Epidermal melanocyte (primary cell): ENCODE data around the gene CYP3A7.
A peak's percentile ranks its signal among the peaks of the same experiment; 100 is the strongest.
"Not testable (repeated sequence)": the region's sequence is repeated elsewhere in the genome, so short reads cannot be mapped to it uniquely, and the experiment has no call there.

Source experiments
- DNase-seq: peaks from one replicate; pipeline ENCODE4 v3.0.0; 2011; ENCODE audit warnings: low spot score; ENCODE audit not compliant: insufficient read length

Gene CYP3A7

DNA sequence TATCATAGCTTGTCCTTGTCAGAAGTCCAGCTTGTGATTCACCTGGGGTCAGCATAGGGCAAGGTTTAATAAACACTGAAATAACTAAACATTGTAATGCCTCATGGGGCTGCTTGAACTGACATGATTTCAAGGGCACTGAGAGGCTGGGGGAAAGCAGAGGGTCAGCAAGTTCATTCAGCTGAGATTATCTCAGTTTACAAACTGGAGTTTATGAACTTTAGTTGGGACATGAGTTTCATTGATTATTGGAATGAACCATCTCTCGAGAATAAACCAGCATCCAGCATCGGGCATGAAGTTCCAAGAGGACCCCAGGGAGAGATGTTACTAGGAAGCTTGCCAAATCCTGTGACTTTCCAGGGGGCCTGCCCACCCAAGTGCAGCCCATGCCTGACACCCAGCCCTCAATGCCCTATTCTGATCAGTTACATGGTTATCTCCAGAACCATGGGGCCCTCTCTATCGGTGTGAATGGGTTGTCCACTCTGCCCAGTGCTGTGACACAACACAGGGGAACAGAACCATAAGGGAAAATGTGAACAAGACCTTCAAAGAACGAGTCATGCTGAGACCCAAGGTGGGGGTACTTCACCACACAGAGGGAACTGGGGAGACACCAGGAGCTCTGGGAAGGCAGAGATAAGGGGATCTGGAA, 7.9 kb upstream of the CYP3A7 start:
- DNase-seq: no peak

DNA sequence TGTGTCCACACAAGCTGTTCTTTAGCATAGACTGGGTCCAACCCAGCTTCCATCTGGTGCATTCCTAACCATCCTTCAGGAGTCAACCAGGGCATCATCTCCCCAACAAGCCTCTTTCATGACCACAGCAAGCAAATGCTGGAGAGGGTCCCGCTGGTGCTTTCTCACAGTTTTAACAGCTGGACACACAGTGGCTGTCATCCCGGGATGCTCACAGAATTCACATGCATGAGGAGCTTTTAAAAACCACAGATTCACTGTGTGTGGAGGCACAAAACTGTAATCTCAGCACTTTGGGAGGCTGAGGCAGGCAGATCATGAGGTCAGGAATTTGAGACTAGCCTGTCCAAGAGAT, 6.4 kb upstream of the CYP3A7 start:
- DNase-seq: no peak

DNA sequence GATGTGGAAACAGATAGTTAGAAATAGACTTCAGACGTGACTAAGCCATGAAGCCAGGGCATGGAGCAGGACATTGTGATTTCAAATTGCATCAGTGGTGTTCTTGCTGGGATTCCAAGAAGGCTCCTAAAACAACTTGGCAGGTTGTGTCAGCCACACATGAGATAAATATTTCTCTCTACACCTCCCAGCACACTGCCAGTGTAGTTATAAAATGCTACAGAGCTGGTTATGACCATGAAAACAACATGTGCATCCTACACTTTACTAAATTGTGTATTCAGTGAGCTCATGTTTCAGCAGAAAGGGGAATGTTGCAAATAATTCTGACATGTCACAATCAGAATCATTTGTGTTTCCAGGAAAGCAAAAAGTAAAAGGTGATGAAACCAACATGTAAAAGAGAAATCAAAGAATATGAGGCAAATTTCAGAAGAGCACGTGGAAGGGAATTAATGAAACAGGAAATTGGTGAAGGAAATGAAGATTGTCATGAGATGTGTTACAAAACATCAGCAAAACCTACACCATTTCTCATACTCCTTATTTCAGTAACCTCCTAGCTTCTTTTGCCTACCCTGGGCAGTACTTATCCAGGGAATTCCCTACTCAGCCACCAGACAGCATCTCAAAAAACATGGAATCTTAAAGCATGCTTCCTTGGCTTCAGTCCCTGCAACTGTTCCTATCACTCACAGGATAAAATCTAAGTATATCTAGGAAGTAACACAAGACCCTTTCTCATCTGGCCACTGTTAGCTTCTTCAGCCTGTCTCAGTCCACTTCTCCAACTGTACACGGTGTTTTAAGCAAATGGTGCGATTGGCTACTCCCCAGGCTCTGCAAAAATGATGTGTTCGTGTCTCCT, 5.8 kb upstream of the CYP3A7 start:
- DNase-seq: no peak

DNA sequence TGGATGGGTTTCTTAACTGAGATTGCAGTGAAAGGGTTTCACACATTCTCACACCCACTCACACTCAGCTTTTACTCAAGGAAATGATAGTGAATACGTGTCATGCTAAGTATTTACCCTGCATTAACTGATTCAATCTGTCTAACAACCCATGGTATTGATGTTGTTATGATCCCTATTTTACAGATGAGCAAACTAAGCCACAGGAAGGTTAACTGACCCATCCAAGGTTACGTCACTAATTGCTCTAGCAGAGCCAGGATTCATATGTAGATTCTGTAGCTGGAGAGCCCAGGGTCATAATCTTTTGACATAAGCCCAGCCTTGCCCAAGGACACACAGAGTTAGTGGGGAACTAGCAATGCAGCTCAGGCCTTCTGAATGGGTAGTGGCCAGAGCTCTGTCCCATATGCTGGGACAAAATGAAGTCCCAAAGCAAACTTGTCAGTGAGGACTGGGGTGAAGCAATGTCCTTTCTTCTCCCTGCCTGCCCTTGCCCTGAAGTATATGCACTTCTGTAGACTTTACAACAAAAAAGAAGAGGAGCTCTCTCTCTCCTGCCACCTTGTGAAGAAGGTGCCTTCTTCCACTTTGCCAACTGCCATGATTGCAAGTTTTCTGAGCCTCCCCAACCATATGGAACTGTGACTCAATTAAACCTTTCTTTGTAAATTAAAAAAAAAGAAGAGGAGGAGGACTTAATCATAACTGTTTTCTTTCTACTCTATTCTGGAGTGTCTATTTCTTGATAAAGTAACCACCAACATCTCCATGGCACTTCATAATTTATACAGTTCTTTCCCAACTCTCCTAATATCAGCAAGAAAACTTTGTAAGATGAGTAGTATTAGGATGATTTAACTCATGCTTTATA, 4.9 kb upstream of the CYP3A7 start:
- DNase-seq: no peak

DNA sequence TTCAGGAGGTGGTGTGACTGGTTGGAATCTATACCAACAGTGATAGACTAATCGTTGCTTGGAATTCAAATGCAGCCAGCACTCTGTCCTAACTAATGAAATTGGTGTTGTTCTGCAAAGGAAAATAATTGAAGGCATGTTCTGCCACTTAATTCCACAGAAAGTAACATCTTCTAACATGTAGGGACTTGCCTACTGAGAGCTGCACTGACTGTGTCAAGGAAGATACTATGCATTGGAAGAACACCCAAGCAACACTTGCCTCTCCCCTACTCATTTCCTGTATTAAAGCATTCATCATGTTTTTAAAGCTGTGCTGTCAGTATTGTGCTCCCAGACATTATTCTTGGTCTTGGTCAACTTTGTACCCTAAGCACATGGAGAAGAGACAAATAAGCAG, 2.7 kb upstream of the CYP3A7 start:
- no peak for DNase-seq

DNA sequence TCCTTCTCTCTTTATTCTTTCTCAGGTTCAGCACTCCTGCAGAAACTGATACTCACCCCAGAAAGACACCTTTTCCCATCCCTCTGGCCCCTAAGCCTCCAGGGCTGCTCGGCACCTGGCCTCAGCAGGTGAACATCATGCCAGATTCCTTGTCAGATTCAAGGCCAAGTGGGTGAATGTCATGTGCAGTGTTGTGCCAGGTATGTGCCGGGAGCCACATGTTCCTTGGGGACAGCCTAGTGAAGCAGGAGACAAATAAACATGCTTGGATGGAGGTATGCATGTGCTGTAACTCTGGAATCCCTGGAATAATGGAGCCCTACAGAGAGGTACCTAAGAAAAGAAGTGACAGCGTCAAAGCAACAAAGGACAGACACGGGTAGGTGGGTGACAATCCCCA, 1.7 kb upstream of the CYP3A7 start:
- DNase-seq: not testable (repeated sequence)

DNA sequence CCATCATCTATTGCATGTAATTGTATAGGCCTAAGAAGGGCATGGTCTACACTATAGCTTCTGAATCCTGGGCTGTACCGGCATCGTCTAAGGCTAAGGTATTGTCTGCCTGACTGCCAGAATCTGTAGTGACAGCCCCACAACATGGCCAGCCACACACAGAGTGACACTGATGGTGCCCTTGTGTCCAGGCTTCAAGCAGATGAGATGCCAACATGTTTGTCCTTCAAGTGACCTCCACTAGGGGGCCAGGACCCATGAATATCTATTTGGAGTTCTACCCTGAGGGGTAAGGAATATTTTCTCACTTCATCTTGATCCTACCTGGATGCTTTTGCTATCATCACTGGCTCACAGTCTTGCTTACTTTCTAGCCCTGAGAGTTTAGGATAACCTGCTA, 1.5 kb downstream of the CYP3A7 start:
- DNase-seq: no peak

DNA sequence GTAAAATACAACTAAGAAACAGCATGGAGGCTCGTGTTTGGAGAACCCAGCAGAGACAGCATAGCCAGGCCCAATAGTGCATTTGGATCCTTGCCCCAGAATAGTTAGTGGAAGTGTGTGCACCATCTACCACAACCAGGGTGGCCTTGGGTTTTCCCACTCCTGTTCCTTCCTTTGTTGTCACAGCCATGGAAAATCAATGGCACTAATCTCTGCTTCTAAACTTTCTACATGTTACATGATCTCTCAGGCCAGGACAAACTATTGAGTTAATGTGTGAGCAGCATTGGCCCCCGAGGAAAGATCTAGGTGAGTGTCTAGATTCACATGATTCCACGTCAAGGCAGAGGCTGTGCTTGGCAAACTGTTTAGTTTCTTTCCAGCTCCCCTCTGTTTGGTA, 2.0 kb downstream of the CYP3A7 start:
- no peak for DNase-seq

DNA sequence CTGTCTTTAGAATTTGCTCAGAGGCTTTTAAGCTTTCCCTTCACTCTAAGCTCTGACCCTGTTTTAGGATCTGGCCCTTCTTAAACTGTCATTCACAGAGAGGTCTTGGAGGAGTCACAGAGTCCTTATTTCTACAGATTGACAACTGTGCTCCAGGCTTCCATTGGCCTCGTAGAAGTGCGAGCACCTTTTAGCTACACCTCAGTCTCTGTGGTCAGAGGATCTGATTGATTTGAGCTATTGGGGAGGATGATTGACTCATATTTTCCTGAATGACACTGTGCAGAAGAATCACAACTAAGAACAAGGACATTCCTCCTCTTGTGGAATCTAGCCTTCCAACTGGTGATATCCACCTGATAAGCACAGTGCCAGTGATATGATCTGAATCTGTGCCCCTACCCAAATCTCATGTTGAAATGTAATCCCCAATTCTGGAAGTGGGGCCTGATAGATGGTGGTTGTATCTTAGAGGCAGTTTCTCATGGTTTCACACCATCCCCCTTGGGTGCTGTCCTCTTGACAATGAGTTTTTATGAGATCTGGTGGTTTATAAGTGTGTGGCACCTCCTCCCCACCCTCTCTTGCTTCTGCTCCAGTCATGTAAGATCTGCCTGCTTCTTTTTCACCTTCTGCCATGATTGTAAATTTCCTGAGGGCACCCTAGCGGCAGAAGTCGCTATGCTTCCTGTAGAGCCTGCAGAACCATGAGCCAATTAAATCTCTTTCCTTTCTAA, 3.2 kb downstream of the CYP3A7 start:
- no peak for DNase-seq

DNA sequence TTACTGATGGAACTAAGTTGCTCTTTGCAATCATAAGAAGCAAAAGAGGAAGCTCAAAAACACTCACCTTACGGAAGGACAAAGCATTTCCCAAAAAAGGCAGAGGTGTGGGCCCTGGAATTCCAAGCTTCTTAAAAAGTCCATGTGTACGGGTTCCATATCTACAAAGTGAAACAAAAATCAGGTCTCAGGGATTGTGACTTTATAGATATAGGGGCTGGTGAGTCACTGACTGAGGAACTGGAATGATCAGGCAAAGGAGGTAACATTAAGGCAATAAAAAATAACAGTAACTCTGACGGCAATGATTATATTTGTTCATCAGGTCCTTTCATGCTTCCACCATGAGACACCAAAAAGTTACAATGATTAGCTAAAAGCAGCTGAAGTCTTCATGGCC, 4.0 kb downstream of the CYP3A7 start:
- no peak for DNase-seq

DNA sequence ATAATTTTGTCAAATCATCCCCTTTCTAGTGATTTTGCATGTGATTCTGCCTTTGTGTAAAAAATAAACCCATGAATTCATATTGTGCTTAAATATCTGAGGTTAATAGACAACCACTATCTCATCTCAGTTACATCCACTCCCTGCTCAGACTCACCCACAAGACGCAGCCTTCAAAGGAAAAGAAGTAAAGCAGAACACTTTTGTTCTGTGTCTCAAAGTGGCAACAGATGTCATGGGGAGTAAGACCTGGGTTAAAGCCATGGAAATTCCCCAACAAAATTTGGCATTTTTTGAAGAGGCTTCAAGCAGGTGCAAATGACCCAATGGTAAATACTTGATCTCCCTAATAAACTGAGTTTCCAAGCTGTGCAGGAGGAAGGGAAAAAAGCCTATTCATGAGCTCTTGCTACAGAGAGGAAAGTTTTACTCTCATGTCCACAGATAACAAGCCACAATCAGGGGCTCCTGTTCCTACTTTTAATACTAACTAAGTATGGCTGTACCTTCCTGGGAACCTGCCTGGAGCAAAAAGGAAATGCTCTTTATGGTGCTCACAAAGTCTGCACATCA, 4.7 kb downstream of the CYP3A7 start:
- no peak for DNase-seq

DNA sequence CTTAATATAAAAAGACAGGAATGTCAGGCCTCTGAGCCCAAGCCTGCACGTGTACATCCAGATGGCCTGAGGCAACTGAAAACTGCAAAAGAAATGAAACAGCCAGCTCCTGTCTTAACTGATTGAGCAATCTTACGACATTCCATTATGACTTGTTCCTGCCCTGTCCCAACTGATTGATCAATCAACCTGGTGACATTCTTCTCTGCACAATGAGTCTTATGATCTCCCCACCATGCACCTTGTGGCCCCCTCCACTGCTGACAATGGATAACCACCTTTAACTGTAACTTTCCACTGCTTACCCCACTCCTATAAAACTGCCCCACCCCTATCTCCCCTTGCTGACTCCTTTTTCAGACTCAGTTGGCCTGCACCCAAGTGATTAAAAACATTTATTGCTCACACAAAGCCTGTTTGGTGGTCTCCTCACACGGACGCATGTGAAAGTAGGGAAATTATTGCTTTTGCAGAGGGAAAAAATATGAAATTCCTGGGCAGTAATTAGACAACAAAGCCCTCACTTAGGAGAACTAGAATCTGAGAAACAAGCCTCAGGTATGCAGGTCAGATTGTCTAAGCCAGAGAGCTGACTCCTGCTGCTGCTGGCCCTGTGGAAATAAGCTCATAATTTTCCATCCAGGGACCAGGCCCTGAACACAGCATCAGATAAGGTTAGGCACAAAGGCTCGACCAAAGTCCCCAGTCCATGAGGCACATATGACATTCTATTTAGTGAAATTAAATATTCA, 5.3 kb downstream of the CYP3A7 start:
- peak; percentile 26 for DNase-seq

DNA sequence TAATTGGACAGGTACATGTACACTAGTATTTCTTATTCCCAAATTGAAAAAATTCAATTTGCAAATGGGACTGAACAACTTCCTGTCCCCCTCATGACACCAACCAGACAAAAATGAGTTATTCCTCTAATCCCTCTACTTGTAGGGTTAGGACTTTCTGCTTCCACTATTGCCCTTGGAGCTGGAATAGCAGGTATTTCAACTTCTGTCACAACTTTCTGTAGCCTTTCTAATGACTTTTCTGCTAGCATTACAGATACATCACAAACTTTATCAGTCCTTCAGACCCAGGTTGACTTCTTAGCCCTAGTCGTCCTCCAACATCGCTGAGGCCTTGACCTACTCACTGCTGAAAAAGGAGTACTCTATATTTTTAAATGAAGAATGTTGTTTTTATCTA, 6.4 kb downstream of the CYP3A7 start:
- DNase-seq: no peak

DNA sequence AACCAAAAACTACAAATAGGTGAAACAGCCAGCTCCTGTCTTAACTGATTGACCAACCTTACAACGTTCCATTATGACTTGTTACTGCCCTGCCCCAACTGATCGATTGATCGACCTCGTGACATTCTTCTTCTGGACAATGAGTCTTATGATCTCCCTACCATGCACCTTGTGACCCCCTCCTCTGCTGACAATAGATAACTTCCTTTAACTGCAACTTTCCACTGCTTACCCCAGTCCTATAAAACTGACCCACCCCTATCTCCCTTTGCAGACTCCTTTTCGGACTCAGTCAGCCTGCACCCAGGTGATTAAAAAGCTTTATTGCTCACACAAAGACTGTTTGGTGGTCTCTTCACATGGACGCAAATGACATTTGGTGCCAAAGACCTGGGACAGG, 11.8 kb downstream of the CYP3A7 start:
- DNase-seq: not testable (repeated sequence)

DNA sequence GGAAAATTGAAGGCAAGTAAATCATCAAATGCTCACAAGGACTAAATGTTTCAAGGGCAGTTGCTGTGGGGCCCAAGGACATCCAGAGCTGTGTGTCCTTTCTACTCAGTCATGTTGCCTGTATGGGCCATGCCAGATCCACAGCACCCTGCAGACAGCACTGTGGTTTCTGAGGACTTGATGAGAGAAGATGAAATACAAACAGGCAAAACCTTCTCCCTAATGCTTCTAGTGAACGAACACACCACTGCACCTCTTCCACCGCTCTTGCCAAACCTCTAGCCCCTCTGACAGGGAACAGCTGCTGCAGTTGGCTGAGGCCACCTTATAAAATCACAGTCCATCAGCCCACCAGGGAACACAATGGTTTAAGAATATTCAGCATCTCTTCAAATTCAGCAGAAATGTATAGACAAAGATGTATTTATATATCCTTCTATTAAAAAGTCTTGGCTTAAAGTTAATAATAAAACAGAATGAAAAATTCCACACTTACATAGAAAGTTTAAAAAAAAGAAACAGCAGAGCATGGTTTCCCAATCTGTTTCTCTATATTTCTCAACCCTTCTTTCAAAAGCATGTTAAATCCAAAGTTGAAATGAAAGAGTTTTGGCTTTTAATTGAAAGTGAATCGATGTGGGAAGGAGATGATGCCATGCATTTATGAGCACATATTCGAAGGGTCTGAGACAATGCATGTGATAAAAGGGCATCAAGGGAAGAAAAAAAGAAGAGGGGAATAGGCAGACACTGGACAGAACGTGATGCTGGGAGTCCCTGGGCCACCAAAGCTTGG, 14.0 kb downstream of the CYP3A7 start:
- no peak for DNase-seq

DNA sequence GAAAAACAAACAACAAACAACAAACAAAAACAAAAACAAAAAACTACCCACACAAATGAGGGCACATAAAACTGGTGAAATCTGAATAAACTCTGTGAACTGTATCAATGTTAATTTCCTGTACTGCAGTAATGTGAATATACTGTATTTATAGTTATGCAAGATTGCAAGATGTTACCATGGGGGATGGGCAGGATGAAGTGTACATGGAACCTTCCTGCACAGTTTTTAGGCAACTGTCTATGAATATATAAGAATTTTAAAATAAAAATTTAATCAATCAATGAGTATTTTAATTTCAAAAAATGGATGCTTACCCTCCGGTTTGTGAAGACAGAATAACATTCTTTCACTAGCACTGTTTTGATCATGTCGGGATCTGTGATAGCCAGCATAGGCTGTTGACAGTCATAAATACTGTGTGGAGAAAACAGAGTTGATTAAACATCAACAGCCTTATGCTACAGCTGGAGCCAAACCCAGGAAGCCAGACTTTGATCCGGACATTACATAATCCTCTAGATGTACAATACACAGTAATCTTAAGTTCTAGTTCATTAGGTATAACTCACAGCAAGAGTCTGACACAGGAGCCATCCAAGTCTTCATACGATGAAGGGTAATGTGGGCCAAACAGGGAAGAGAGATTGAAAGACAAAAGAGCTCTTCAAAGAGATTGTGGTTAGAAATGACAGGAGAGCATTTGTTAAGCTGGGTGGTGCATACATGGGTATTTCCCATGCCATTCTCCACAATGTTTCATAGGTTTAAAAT, 14.8 kb downstream of the CYP3A7 start:
- DNase-seq: no peak

DNA sequence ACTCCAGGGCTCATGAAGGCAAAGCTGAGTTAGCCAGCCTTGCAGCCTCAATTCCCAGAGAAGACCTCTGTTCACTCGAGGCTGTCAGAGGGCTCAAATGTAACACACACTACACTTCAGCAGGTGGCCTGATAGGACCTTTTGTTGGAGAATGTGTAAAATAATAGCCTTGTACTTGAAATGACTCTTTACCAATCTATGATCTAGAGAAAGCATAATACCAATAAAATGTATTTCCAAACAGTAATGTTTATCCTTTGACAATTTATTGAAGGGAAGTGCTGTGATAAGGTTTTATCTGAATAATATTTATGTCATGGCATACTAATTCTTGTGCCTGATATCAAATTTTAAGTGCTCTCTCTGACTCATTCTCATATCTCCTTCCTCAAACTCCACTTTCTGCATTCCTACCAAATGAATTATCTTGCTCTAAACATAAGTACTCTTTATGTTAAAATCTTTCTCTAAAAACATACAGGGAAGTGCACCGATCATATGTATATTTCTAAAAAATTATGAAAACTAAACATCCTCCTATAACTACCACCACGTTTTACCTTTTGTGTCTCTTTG, 20.9 kb downstream of the CYP3A7 start:
- no peak for DNase-seq

DNA sequence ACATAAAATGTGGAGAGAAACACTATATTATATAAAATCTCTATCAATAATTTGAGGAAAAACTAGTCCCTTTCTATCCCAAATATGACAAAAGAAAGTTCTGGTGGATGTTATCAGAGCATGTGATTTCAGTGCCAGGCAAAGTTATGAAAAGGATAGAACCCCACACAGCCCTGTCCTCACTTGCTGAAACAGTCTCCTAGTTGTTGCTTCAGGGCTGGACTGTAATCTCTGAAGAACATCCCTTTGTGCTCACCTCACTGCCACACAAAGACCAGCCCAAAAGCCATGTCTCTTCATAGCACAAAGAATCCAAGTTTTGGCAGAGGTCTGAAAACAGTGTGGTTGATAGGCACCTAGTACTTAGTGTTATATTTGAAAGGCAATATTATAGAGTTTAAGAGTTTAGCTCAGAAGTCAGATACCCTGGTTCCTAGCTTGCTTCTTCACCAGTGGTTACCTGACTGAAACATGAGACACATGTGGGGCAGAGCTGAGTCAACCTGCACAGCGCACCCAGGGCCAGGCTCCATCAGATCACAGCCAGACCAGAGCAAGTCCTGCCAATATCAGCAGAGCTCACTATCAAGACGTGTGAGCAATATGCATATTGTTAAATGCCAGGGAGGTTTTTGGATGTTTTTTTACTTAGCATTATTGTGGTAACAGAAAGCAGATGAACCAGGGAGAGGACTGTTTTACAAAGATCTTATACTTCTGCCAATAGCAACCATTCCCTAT, 25.0 kb downstream of the CYP3A7 start:
- no peak for DNase-seq
